GM20431 (cell line): ENCODE data around the gene C20orf202.

Experiments used
- in situ Hi-C: fragments of 300-500 bp; cut with MseI, MboI; formaldehyde crosslinking; loops from one replicate; pipeline ENCODE4 v1.15.0; 2020; ENCODE audit warnings: low sequenced_read_pairs; ENCODE audit not compliant: unreplicated experiment

The C20orf202 gene

GRCh38 chr20:1183153-1183552 is 20.1 kb upstream of the C20orf202 start:
- in situ Hi-C loops = no loop called here

- in situ Hi-C loops = no loop called here
These were observed 19.0 kb upstream of the C20orf202 start for GRCh38 chr20:1184260-1184637.

GRCh38 chr20:1184638-1185315 is 18.5 kb upstream of the C20orf202 start, which contains the start of gene TMEM74B:
Gene TMEM74B (minus strand): TSS chr20:1184981. CDS start chr20:1183801, 1,180 bp downstream.
- in situ Hi-C loops = no loop called here

- in situ Hi-C loops = no loop called here
These were observed 17.9 kb upstream of the C20orf202 start for GRCh38 chr20:1185316-1185741.

- in situ Hi-C loops = no loop called here
These were observed 17.4 kb upstream of the C20orf202 start for GRCh38 chr20:1185790-1186334.

GRCh38 chr20:1186367-1186991 is 16.8 kb upstream of the C20orf202 start:
- in situ Hi-C loops = no loop called here

- in situ Hi-C loops = no loop called here
These were observed 15.6 kb upstream of the C20orf202 start for GRCh38 chr20:1187605-1188171.

GRCh38 chr20:1188347-1188746 is 14.9 kb upstream of the C20orf202 start:
- in situ Hi-C loops = no loop called here

- in situ Hi-C loops = no loop called here
These were observed 13.4 kb upstream of the C20orf202 start for GRCh38 chr20:1189827-1190226.

GRCh38 chr20:1190847-1191246 is 12.4 kb upstream of the C20orf202 start:
- in situ Hi-C loops = no loop called here

GRCh38 chr20:1191299-1191698 is 12.0 kb upstream of the C20orf202 start:
- in situ Hi-C loops = no loop called here

- in situ Hi-C loops = no loop called here
These were observed 8.0 kb upstream of the C20orf202 start for GRCh38 chr20:1195226-1195625.

GRCh38 chr20:1196634-1197033 is 6.6 kb upstream of the C20orf202 start:
- in situ Hi-C loops = no loop called here

- in situ Hi-C loops = no loop called here
These were observed 5.5 kb upstream of the C20orf202 start for GRCh38 chr20:1197801-1198200.

GRCh38 chr20:1198751-1199150 is 4.5 kb upstream of the C20orf202 start:
- in situ Hi-C loops = no loop called here

GRCh38 chr20:1199212-1199873 is 3.9 kb upstream of the C20orf202 start:
- in situ Hi-C loops = no loop called here

GRCh38 chr20:1199964-1200363 is 3.3 kb upstream of the C20orf202 start:
- in situ Hi-C loops = no loop called here

GRCh38 chr20:1203630-1204029 is 376 bp downstream of the C20orf202 start:
- in situ Hi-C loops = no loop called here

- in situ Hi-C loops = no loop called here
These were observed 859 bp downstream of the C20orf202 start for GRCh38 chr20:1204113-1204512.

- in situ Hi-C loops = no loop called here
These were observed 1.3 kb downstream of the C20orf202 start for GRCh38 chr20:1204576-1204975.

GRCh38 chr20:1205802-1206201 is 2.5 kb downstream of the C20orf202 start:
- in situ Hi-C loops = no loop called here
